Nephron (organoid): ENCODE data around the gene ATXN1.
A peak's percentile ranks its signal among the peaks of the same experiment; 100 is the strongest.
"Not testable (repeated sequence)": the region's sequence is repeated elsewhere in the genome, so short reads cannot be mapped to it uniquely, and the experiment has no call there.

Experiments
- H3K27ac Mint-ChIP-seq, 3 experiments: 2 replicates each; pipeline ENCODE4 v1.8.0; 2020; ENCODE audit warnings: mixed read lengths in 3 of 3, mild to moderate bottlenecking in 2 of 3, moderate library complexity in 1 of 3
- H3K27me3 Mint-ChIP-seq: 2 replicates; pipeline ENCODE4 v1.8.0; 2021; ENCODE audit warnings: low read depth, mild to moderate bottlenecking, moderate library complexity, mixed read lengths
- H3K36me3 Mint-ChIP-seq: 2 replicates; pipeline ENCODE4 v1.8.0; 2020; ENCODE audit warnings: low read depth, mixed read lengths
- H3K4me1 Mint-ChIP-seq: 2 replicates; pipeline ENCODE4 v1.8.0; 2020; ENCODE audit warnings: mixed read lengths
- H3K4me3 Mint-ChIP-seq, 3 experiments: 2 replicates each; pipeline ENCODE4 v1.8.0; 2020; ENCODE audit warnings: mild to moderate bottlenecking in 3 of 3, mixed read lengths in 3 of 3, moderate library complexity in 2 of 3
- H3K9me3 Mint-ChIP-seq: 2 replicates; pipeline ENCODE4 v1.8.0; 2020; ENCODE audit warnings: mixed read lengths
- CTCF ChIP-seq, 3 experiments: fragments of 200-600 bp; sonication (generic); IDR thresholded peaks; one replicate each; pipeline ENCODE4 v1.5.0; 2021; ENCODE audit warnings: antibody characterized with exemption in 3 of 3; ENCODE audit not compliant: unreplicated experiment in 3 of 3

Gene ATXN1

GRCh38 chr6:16412982-16413381 lies 348.3 kb downstream of the ATXN1 start:
- Mint-ChIP-seq H3K4me1 (peaks cover 35% of the 10 kb centered on the region), H3K27ac (peak overlapping the region in 1 of 3 experiments; percentile 64), H3K9me3 (no peaks in the 10 kb centered on the region), H3K36me3 (no peaks in the 10 kb centered on the region), H3K27me3 (no peaks in the 10 kb centered on the region), H3K4me3 (no peak overlapping the region)
- TF ChIP-seq CTCF (IDR thresholded peaks at IDR 0.05; ENCODE audit: unreplicated experiment in 3 of 3), result no peak

DNA sequence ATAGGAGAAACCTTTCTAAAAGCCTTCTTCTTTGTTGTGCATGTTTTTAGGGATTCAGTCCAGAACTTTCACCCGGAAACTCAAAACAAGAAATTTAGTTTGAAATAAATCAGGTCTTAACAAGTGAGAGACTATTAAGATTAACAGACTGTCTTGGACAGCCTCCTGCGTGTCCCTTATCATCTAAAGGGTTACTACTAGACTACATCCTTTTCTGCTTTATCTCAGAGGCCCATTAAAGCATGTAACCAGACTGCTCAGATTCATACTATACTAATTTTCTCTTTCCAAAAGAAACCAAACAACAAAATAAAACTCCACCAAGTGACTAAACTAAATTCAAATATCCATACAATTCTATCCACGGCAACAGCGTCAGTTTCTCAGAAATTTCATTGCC lies 349.1 kb downstream of the ATXN1 start:
- no peaks in the 10 kb centered on the region for H3K9me3 Mint-ChIP-seq
- H3K4me1 Mint-ChIP-seq, result peaks cover 35% of the 10 kb centered on the region
- no peaks in the 10 kb centered on the region for H3K27me3 Mint-ChIP-seq
- no peak for TF ChIP-seq CTCF (IDR thresholded peaks at IDR 0.05; ENCODE audit: unreplicated experiment in 3 of 3)
- no peak overlapping the region for H3K4me3 Mint-ChIP-seq
- H3K36me3 Mint-ChIP-seq, result no peaks in the 10 kb centered on the region
- peak overlapping the region in 2 of 3 experiments; percentile 58 to 64 for H3K27ac Mint-ChIP-seq

GRCh38 chr6:16409531-16410441 lies 351.5 kb downstream of the ATXN1 start:
- TF ChIP-seq CTCF (IDR thresholded peaks at IDR 0.05; ENCODE audit: unreplicated experiment in 3 of 3), result peak; percentile 64 to 74 (median 68)
- Mint-ChIP-seq H3K4me3 (no peak overlapping the region), H3K27ac (peak overlapping the region in 2 of 3 experiments; percentile 13 to 45), H3K9me3 (no peaks in the 10 kb centered on the region), H3K4me1 (peaks cover 47% of the 10 kb centered on the region), H3K36me3 (no peaks in the 10 kb centered on the region), H3K27me3 (no peaks in the 10 kb centered on the region)

GRCh38 chr6:16408766-16409165 lies 352.5 kb downstream of the ATXN1 start:
- Mint-ChIP-seq H3K4me1 (peaks cover 45% of the 10 kb centered on the region), H3K36me3 (peaks cover under 1% of the 10 kb centered on the region), H3K27me3 (no peaks in the 10 kb centered on the region), H3K27ac (no peak overlapping the region), H3K4me3 (no peak overlapping the region), H3K9me3 (no peaks in the 10 kb centered on the region)
- no peak for TF ChIP-seq CTCF (IDR thresholded peaks at IDR 0.05; ENCODE audit: unreplicated experiment in 3 of 3)

- H3K4me1 Mint-ChIP-seq, result peaks cover 45% of the 10 kb centered on the region
- TF ChIP-seq CTCF (IDR thresholded peaks at IDR 0.05; ENCODE audit: unreplicated experiment in 3 of 3), result no peak
- H3K27me3 Mint-ChIP-seq, result no peaks in the 10 kb centered on the region
- H3K27ac Mint-ChIP-seq, result peak overlapping the region in 2 of 3 experiments; percentile 13 to 93
- H3K36me3 Mint-ChIP-seq, result peaks cover 8% of the 10 kb centered on the region
- H3K9me3 Mint-ChIP-seq, result no peaks in the 10 kb centered on the region
- H3K4me3 Mint-ChIP-seq, result no peak overlapping the region
Observed at GRCh38 chr6:16406966-16407365, 354.3 kb downstream of the ATXN1 start.

DNA sequence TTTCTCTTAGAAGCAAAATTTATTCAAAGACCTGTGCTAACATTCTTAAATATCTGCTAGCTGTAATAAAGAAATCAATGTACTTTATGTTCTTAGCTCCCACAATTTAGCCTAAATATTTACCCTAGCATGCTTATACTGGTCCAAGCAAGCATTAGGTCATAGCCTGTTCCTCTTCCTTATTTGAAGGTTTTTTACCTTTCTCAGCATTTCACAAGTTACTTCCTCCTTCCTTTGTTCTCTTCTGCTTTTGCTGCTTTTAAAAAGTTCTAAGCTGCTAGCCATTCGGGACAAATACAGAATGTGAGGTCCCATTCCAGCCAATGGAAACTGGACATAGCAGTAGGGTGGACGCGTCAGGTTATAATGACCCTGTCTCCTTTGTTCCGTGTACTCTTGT lies 354.7 kb downstream of the ATXN1 start:
- Mint-ChIP-seq H3K27ac (peak overlapping the region in 2 of 3 experiments; percentile 13 to 93), H3K4me1 (peaks cover 45% of the 10 kb centered on the region), H3K36me3 (peaks cover 11% of the 10 kb centered on the region)
- H3K9me3 Mint-ChIP-seq, H3K4me3 Mint-ChIP-seq, H3K27me3 Mint-ChIP-seq: not testable (repeated sequence)
